Measurements from ENCODE around the gene XPO6.

The XPO6 gene

GRCh38 chr16:28087675-28088300, 124.0 kb downstream of the XPO6 start:
- DNase-seq = no peak

GRCh38 chr16:28087140-28087660, 124.6 kb downstream of the XPO6 start:
- DNase-seq = no peak

DNA sequence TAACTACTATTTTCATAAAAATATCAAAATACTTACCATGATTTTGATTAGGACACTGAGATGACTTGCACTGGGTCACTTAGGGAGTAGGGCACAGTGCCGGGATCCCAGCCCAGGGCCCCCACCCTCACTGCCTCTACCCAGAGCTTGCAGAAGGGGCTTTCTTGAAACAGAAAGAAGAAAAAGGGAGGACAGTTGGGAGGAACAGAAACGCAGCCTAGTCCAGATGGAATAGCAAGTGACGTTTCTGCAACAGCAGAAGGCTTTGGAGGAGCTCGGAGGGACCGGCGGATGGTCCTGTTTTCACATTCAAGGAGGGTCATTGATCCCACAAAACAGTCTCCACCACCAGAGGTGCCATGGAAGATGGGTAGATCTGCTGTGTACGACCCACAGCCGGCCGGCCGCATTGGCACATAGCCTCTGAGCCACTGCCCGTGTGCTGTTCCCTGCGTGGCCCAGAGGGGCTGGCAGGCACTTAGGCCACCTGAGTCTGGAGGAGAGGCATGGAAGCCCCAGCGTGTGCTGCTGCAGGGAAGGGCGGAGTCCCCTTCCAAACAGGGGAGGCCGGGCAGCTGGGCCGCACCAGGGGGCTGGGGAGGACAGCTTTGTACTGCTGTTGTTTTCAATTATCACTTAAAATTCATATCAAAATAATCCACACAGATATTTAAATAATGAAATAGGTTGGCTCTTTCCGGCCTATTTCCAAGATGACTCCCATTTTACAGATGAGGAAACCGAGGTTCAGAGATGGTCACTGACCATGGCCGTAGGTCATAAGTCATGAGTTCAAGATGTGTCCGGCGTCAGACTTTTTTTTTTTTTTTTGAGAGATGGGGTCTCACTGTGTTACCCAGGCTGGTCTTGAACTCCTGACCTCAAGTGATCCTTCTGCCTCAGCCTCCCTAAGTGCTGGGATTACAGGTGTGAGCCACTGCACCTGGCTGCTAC, 125.3 kb downstream of the XPO6 start:
- DNase-seq = no peak

DNA sequence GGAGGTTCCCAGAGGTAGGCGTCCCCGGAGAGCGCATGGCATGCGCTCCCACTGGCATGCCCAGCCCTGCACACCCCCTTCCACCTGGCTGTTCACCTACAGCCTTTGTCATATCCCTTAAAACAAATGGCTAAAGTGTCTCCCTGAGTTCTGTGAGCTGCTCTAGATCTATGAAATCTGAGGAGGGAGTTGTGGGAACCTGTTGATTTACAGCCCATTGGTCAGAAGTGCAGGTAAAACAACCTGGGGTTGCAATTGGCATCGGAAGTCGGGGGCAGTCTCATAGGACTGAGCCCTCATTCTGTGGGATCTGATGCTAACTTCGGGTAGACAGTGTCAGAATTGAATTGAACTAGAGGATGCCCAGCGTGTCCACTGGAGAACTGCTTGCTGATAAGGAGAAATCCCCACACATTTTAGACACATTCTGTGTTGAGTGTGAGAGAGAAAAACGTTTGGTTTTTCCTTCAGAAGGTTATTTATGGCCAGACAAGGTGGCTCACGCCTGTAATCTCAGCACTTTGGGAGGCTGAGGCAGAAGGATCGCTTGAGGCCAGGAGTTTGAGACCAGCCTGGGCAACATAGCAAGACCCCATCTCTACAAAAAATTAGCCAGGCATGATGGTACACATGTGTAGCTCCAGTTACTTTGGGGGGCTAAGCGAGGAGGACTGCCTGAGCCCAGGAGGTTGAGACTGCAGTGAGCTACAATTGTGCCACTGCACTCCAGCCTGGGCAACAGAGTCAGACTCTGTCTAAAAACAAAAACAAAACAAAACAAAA, 126.2 kb downstream of the XPO6 start:
- DNase-seq = no peak

- DNase-seq = no peak
These were observed 127.6 kb downstream of the XPO6 start for GRCh38 chr16:28084209-28084608.

DNA sequence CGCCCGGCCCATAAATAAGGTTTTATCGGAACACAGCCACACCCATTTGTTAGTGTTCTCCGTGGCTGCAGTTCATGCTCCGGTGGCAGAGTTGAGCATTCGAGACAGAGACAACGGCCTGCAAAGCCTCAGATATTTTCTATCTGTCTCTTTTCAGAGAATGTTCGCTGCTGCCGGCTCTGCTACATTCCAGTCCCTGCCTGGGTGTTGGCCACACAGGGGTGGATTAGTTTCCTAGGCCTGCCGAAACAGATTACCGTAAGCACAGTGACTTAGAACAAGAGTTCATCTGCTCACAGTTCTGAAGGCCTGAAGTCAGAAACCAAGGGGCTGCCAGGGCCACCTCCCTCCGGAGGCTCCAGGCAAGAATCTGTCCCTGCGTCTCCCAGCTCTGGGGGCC, 129.1 kb downstream of the XPO6 start:
- no peak for DNase-seq

DNA sequence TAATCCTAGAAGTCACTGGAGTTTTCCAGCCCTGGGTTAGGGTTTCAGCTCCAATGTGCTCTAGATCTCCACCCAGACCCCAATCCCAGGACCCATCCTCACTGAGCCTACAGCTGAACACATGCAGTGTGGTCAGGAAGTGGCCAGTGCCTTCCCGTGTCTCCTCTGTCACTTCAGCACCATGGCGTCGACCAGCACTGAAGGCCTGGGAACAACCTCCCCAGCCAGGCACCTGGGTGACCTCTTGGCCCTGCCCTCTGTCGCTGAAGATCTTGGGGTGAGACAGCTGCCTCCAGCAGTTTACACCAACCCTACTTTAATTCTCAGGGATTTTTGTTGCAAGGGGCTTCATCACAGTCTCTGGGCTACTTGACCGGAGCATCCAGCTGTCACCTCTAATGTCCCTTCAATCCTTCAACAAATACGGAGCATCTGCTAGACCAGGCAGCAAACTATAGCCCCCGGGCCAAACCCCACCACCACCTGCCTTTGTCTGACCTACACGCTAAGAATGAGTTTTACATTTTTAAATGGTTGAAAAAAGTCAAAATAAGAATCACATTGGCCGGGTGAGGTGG, 130.3 kb downstream of the XPO6 start:
- no peak for DNase-seq

- no peak for DNase-seq
These were observed 133.5 kb downstream of the XPO6 start for GRCh38 chr16:28078261-28078660.

GRCh38 chr16:28073836-28074235, 137.9 kb downstream of the XPO6 start:
- DNase-seq = no peak

DNA sequence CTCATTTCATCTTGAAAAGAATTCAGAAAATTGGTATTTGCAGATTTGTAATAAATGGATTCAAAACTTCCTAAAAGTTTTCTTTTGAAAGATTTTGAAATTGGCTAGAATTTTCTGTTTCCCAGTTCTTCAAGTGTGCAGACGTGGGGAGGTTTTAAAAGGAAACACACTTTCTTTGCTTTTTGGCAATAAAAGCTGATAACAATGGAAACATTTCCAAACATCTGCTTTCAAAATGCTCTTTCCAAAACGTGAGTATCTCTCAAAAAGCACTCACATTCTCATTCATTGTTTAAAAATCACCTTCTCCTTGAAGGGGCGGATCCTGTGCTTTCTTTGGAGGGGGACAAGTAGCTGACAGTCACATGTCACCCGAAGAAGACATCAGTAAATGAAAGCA, 139.7 kb downstream of the XPO6 start:
- DNase-seq = no peak

GRCh38 chr16:28069971-28070794, 141.6 kb downstream of the XPO6 start:
- no peak for DNase-seq

GRCh38 chr16:28068976-28069375, 142.8 kb downstream of the XPO6 start:
- DNase-seq = no peak

GRCh38 chr16:28067604-28068379, 144.0 kb downstream of the XPO6 start:
- no peak for DNase-seq

GRCh38 chr16:28064706-28065249, 147.0 kb downstream of the XPO6 start:
- no peak for DNase-seq

GRCh38 chr16:28064150-28064549, 147.6 kb downstream of the XPO6 start:
- no peak for DNase-seq

DNA sequence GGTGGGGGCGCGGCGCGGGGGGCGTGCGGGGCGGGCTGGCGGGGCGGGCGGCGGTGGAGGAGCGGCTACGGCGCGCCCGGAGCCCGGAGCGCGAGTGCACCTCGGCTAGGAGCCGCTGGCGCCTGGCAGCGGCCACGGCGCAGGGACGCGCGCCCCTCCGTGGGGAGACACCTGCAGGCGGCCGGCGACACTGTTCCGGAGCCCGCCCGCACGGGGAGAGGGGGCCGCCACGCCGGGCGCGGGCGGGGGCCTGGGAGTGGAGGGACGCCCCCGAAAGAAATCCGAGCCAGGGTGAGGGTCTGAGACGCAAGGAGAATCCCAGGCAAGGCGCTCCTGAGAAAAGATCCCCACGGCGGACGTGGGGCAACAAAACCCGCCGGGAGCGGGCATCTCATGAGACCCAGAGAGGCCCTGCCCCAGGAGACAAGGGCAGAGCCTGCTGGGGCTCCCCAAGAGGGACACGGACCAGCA, 148.1 kb downstream of the XPO6 start, which contains the start of gene GSG1L:
GSG1L (minus strand) TSS at position 124 of the 471 bp plus-strand sequence. CDS start 290 bp downstream, outside the sequence.
- no peak for DNase-seq

DNA sequence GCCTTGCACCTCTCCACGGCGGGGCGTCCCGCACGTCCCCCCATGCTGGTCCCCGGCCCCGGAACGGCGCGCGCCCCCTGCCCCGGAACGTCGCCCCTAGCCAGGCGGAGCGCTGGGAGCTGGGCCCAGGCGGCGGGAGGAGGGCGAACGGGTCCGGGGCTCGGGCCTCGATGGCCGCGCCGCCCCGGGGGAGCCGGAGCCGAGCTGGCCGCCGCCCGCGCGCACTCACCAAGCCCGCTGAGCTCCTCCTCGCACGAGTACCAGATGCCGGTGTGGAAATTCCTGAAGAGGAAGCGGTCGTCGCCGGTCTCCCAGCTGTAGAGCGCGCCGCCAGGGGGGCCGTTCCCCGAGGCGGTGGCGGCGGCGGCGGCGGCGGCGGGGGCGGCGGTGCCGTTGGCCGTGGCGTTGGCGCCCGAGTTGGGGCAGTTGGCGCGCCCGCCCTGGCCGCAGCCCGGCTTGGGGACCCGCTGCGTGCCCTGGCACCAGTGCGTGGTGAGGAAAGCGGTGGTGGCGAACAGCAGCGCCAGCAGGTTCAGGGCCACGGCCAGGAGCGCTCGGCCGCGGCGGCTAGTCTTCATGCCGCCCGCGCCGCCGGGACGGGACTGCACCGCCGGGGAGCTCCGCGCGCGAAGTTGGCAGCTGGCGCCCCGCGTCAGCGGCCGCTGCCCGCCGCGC, 148.8 kb downstream of the XPO6 start:
- DNase-seq = no peak

DNA sequence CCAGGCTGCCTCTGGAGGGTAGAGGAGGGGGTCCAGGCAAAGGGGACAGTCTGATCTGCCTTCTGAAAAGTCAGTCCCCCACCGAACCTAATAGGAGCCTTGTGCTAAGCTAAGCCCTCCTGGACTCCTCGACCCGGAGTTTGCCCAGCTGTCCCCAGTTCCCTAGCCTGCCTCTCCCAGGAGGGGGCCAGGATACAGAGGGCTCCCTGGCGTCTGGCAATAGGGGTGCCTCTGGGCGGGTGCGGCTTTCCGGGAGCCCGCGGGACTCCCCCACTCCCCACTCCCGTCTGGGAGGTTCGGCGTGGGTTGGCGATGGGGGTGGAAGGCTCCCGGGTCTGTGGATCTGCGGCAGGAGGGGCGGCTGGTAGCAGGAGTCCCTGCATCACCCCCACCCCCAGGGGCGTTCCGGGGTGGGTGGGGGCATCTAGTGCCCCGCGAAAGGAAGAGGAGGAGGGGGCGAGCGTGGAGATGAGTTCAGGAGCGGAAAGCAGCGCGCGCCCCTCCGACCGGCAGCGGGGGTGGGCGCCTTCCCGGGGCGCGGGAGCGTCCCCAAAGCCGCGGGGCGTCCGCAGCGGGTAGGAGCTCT, 149.4 kb downstream of the XPO6 start:
- no peak for DNase-seq

DNA sequence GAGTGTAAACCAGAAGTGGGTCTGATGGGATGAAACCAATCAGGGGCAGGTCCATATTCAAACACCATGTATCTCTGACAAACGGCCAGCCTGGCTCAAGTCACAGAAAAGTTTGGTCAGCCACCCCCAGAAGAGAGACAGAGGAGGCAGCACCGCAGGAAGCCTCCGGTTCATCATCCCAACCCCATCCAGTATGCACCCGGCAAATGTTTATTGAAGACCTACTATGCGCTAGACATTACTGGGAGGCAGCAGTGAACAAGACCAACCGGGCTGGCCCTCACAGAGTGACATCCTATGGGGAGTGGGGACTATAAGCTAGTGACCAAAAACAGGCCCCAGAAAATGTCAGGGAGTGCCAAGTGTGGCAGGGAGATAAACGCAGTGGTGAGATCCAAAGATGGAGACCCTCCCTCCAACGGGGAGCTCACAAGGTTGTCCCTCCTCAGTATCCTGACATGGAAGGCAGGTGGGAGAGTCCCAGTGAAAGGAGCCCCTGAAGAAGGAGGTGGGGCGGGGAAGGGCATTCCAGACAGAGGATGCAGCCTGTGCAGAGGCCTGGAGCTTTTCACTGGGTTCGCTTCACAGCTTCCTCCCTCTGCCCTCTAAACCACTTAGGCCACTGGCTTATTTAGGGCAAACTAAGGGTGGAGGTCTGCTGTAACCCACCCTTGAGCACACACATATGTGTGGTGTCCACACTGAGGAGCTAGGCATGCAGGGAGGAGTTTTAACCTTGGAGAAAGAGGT, 150.2 kb downstream of the XPO6 start:
- no peak for DNase-seq

All from stimulated activated CD4-positive, alpha-beta T cell treated with anti-CD3 and anti-CD28 coated beads, Interleukin-4, amount 100 ng/mL, for 4 hours (primary cell).